Duodenal mucosa (tissue), 2 donors: Measurements from ENCODE around the gene FSTL4.
"Not testable (repeated sequence)": the region's sequence is repeated elsewhere in the genome, so short reads cannot be mapped to it uniquely, and the experiment has no call there.

Source experiments
- H3K27ac ChIP-seq: one replicate; pipeline ENCODE4 v1.7.0; 2013; ENCODE audit warnings: low read depth, low read length
- H3K27me3 ChIP-seq, 2 donors: one replicate each; pipeline ENCODE4 v1.7.0; 2013; ENCODE audit warnings: low read length in 2 of 2, control low read depth in 1 of 2; ENCODE audit not compliant: insufficient read depth in 2 of 2, control insufficient read depth in 1 of 2
- H3K36me3 ChIP-seq, 2 donors: one replicate each; pipeline ENCODE4 v1.7.0; 2013; ENCODE audit warnings: low read length in 2 of 2, control low read depth in 1 of 2; ENCODE audit not compliant: insufficient read depth in 2 of 2, control insufficient read depth in 1 of 2
- H3K4me1 ChIP-seq, 2 donors: one replicate each; pipeline ENCODE4 v1.7.0; 2013; ENCODE audit warnings: low read length in 2 of 2, control low read depth in 1 of 2; ENCODE audit not compliant: insufficient read depth in 2 of 2, control insufficient read depth in 1 of 2
- H3K4me3 ChIP-seq, 2 donors: one replicate each; pipeline ENCODE4 v1.7.0; 2013; ENCODE audit warnings: low read length in 2 of 2, low read depth in 1 of 2
- H3K9ac ChIP-seq, 2 donors: one replicate each; pipeline ENCODE4 v1.7.0; 2013; ENCODE audit warnings: low read length in 2 of 2, low read depth in 1 of 2
- H3K9me3 ChIP-seq, 2 donors: one replicate each; pipeline ENCODE4 v1.7.0; 2013; ENCODE audit warnings: low read length in 2 of 2, control low read depth in 1 of 2; ENCODE audit not compliant: control insufficient read depth in 1 of 2

FSTL4 gene

DNA sequence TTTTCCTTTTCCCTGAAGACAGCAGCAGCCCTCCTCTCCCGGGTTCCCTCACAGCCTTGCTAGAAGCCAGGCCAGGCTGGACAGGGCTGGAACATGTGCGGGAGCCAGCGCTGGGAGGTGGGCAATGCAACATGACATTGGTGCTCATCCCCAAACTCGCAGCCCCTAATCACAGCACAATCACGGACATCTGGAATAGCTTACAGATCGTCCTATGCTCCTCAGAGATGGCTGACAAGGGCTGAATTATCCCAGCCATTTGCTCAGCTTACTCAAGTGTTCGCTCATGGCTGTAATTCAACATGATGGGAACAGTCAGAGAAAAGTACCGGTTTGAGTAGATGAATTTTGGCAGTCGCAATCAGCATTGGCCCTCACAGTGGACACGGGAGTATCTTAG lies 49.8 kb downstream of the FSTL4 start:
- no peak overlapping the region for H3K27ac ChIP-seq
- no peaks in the 10 kb centered on the region for H3K36me3 ChIP-seq
- H3K9me3 ChIP-seq = no peaks in the 10 kb centered on the region
- H3K27me3 ChIP-seq = no peaks in the 10 kb centered on the region
- no peak overlapping the region for H3K9ac ChIP-seq
- H3K4me1 ChIP-seq = no peaks in the 10 kb centered on the region
- H3K4me3 ChIP-seq = no peak overlapping the region

DNA sequence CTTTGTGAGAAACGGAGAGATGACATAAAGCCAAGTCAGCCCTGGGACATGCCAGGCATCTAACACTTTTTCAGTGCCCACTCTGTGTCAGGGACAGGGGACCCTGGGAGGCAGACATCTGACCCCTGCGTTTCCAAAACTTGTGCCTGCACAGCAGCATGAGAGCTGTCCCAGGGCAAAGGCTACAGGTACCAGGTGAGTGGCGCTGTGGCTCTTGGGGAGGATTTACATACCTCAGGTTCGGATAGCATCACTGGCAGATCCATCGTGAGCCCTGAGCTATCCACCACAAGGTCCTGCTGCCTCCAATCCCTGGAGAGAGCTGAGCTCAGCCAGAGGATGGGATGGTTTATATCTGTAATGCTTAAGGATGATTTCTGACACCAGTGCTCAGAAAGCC lies 52.4 kb downstream of the FSTL4 start:
- Histone ChIP-seq H3K9ac (no peak overlapping the region), H3K4me3 (no peak overlapping the region), H3K4me1 (no peaks in the 10 kb centered on the region), H3K9me3 (no peaks in the 10 kb centered on the region), H3K36me3 (no peaks in the 10 kb centered on the region), H3K27me3 (no peaks in the 10 kb centered on the region), H3K27ac (no peak overlapping the region)

DNA sequence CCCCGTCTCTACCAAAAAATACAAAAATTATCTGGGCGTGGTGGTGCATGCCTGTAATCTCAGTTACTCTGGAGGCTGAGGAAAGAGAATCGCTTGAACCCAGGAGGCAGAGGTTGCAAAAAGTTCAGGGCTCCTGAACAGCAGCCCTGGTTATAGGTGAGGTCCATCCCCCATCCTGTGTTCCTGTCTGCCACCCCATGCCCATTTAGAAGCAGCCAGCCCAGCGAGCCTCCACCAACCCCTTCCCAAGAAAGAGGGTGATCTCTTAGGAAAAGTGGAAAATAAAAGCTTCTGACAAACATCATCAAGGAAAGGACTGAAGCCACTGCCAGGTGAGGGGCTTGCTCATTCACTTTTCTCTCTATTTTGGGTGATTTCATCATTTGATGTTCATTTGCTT lies 55.8 kb downstream of the FSTL4 start:
- H3K4me1 ChIP-seq = no peaks in the 10 kb centered on the region
- H3K36me3 ChIP-seq = no peaks in the 10 kb centered on the region
- peaks cover 5 to 10% of the 10 kb centered on the region in 2 donors for H3K27me3 ChIP-seq
- no peaks in the 10 kb centered on the region for H3K9me3 ChIP-seq
- no peak overlapping the region for H3K4me3 ChIP-seq
- no peak overlapping the region for H3K9ac ChIP-seq
- no peak overlapping the region for H3K27ac ChIP-seq

DNA sequence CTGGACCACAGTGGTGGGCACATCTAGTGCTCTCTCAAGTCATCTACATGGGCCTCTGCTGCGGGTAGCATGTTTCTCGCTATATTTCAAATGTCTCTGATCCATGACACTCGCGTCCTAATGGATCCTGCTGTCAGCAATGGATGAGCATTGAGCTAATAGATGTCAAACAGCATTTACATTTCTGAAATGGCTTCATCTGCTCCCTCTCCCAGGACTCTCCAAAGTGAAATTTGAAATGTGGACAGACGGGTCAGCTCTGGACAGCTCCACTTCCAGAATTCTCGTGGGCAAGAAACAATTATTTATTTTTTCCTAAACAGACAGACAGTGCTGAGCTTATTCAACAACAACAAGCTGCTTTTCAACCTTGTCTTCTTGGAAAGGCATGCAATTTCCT lies 58.1 kb downstream of the FSTL4 start:
- no peaks in the 10 kb centered on the region for H3K36me3 ChIP-seq
- H3K4me1 ChIP-seq = no peaks in the 10 kb centered on the region
- H3K27me3 ChIP-seq = peaks cover 5 to 10% of the 10 kb centered on the region in 2 donors
- H3K9me3 ChIP-seq = no peaks in the 10 kb centered on the region
- H3K4me3 ChIP-seq = no peak overlapping the region
- no peak overlapping the region for H3K27ac ChIP-seq
- H3K9ac ChIP-seq = no peak overlapping the region

DNA sequence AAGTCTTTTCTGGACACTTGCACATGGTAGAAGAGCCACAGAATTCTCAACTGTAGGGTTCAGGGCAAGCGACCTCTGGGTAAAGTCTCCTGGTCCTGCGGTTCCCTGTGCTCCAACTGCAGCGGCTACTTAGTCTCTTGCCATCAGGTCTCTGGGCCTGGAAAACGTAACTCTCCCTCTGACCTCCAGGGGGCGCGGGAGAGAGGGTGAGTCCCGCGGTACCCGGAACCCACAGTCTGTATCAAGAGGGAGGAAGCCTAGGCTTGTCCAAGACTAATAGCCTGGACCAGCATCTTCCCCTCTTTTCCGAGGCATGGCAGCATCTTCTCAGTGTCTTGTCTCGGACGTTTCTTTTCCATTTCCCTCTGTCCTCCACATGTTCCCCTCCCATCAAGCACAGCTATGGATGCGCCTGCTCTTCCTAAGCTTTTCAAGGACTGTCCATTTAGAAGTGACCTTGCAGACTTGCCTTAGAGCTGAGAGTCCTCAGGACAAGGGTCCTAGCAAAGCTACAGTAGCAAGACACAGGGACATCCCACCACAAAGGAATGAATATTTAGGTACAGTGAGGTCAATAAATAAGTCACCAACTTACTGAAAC lies 59.3 kb downstream of the FSTL4 start:
- Histone ChIP-seq H3K9ac (no peak overlapping the region), H3K9me3 (no peaks in the 10 kb centered on the region), H3K4me3 (no peak overlapping the region), H3K27me3 (peaks cover 5 to 10% of the 10 kb centered on the region in 2 donors), H3K4me1 (no peaks in the 10 kb centered on the region), H3K36me3 (no peaks in the 10 kb centered on the region), H3K27ac (no peak overlapping the region)

DNA sequence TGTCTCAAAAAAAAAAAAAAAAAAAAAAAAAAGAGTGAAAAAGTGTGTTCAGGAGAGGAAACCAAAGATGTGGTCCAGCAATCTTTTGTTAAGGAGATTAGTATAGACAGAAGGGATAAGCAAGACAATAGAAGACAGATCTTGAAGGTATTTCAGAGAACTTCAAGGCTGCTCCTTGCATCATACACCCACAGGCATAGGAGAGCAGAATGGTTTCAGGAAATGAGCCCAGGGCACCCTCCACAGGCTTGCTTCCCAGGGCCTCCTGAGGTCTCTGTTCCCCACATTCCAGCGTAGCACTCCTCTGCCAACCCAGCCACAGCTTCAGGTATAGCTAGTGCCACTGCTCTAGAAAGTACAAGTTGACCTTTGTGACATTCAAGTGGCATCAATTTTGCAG lies 65.8 kb downstream of the FSTL4 start:
- H3K4me3 ChIP-seq = no peak overlapping the region
- H3K27me3 ChIP-seq = no peaks in the 10 kb centered on the region

DNA sequence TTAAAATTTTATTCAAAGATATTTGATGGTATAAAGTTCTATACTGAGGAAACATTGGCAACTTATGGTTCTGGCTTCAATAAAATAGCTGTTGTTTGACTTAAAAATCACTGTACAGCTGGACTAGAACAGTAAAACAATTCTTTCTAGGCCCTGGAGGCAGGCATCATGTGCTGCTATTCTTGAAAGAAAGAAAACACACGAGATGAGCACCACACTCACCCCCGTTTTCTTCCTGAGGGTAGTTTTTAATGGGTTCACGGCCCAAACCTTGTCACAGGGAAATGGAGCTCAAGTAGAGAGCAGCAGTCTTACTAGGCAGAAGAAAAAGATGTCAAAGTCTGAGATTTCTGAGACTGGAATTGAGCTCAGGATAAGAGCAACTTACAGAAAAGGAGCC lies 68.0 kb downstream of the FSTL4 start:
- Histone ChIP-seq H3K27me3 (no peaks in the 10 kb centered on the region), H3K4me1 (no peaks in the 10 kb centered on the region), H3K9ac (no peak overlapping the region), H3K9me3 (no peaks in the 10 kb centered on the region), H3K4me3 (no peak overlapping the region), H3K27ac (no peak overlapping the region), H3K36me3 (no peaks in the 10 kb centered on the region)

More for the DNA sequence above, 65.8 kb downstream of the FSTL4 start:
- Histone ChIP-seq H3K4me1 (no peaks in the 10 kb centered on the region), H3K36me3 (no peaks in the 10 kb centered on the region), H3K9me3 (no peaks in the 10 kb centered on the region), H3K9ac (no peak overlapping the region), H3K27ac (no peak overlapping the region)

DNA sequence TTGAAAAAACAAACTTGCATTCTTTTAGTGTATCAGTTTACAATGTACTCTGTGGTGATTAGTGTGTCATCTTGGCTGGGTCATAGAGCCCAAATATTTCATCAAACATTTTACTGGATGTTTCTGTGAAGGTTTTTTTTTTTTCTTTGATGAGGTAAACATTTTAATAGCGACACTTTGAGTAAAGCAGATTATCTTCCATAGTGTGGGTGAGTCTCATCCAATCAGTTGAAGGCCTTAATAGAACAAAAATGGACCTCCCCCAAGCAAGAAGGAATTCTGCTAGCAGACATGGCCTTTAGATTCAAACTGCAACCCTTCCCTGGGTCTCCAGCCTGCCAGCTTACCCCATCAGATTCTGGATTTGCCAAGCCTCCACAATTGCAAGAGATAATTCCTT lies 72.5 kb downstream of the FSTL4 start:
- Histone ChIP-seq H3K4me1 (no peaks in the 10 kb centered on the region), H3K27ac (no peak overlapping the region), H3K4me3 (no peak overlapping the region), H3K27me3 (no peaks in the 10 kb centered on the region), H3K9ac (no peak overlapping the region), H3K9me3 (no peaks in the 10 kb centered on the region), H3K36me3 (no peaks in the 10 kb centered on the region)

DNA sequence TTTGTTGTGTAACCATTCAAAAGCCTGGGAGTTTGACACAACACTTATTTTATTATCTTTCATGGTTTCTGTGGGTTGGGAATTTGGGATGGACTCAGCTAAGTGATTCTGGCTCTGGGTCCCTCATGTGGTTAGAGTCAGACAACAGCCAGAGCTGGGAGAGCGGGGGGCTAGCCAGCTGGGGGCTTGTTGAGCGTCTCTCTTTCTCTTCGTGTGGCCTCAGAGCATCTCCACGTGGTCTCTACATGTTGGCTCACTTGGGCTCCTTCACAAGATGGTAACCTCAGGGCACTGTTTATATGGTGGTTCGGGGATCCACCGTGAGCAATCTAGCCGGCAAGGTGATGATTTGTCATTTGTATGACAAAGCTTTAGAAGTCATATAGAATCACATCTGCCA lies 73.6 kb downstream of the FSTL4 start:
- H3K9me3 ChIP-seq = no peaks in the 10 kb centered on the region
- H3K27me3 ChIP-seq = no peaks in the 10 kb centered on the region
- H3K9ac ChIP-seq = no peak overlapping the region
- H3K27ac ChIP-seq = no peak overlapping the region
- no peak overlapping the region for H3K4me3 ChIP-seq
- no peaks in the 10 kb centered on the region for H3K4me1 ChIP-seq
- no peaks in the 10 kb centered on the region for H3K36me3 ChIP-seq

DNA sequence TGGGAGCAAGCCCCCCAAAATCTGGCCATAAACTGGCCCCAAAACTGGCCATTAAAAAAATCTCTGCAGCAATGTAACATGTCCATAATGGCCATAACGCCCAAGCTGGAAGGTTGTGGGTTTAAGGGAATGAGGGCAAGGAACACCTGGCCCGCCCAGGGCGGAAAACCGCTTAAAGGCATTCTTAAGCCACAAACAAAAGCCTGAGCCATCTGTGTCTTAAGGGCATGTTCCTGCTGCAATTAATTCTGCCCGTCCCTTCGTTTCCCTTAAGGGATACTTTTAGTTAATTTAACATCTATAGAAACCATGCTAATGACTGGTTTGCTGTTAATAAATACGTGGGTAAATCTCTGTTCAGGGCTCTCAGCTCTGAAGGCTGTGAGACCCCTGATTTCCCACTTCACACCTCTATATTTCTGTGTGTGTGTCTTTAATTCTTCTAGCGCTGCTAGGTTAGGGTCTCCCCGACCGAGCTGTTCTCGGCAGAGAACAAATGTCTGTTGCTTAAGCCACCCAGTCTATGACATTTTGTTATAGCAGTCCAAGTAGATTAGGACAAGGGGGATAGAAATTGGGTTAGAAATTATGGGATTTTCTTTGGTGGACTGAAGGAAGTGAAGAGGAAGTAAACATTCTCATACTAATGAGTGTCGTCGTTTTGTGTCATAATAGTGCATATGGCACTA lies 77.0 kb downstream of the FSTL4 start:
- not testable (repeated sequence) for H3K4me3 ChIP-seq, H3K9me3 ChIP-seq, H3K9ac ChIP-seq, H3K36me3 ChIP-seq, H3K27ac ChIP-seq, H3K27me3 ChIP-seq, H3K4me1 ChIP-seq
